Liver (tissue), 9 donors: ENCODE results near the gene CSHL1. TPM values are rescaled to one million over a fixed set of nuclear protein-coding genes. Genes with fewer than 3 reads are reported as not detected.

Experiments used
- DNase-seq: peaks from one replicate; pipeline ENCODE4 v3.0.0-alpha.2; 2017; ENCODE audit warnings: low spot score
- H3K27ac ChIP-seq, 2 donors: one replicate each; pipeline ENCODE4 v1.7.0; 2013; ENCODE audit warnings: inconsistent platforms in 2 of 2, low read length in 2 of 2, control low read depth in 1 of 2, low read depth in 1 of 2, mild to moderate bottlenecking in 1 of 2
- H3K27me3 ChIP-seq, 4 donors: one replicate each; pipeline versions ENCODE4 v1.6.1 to v1.7.0; 2013; ENCODE audit warnings: low read length in 3 of 4, inconsistent platforms in 1 of 4, mild to moderate bottlenecking in 1 of 4, moderate library complexity in 1 of 4; ENCODE audit not compliant: control insufficient read depth in 4 of 4, insufficient read depth in 4 of 4
- H3K36me3 ChIP-seq, 4 donors: one replicate each; pipeline versions ENCODE4 v1.6.1 to v1.7.0; 2013; ENCODE audit warnings: low read length in 3 of 4, mild to moderate bottlenecking in 3 of 4, low read depth in 1 of 4, moderate library complexity in 1 of 4; ENCODE audit not compliant: control insufficient read depth in 4 of 4, insufficient read depth in 3 of 4
- H3K4me1 ChIP-seq, 4 donors: one replicate each; pipeline versions ENCODE4 v1.6.1 to v1.7.0; 2013; ENCODE audit warnings: low read length in 3 of 4, mild to moderate bottlenecking in 3 of 4, moderate library complexity in 1 of 4; ENCODE audit not compliant: control insufficient read depth in 4 of 4, insufficient read depth in 4 of 4
- H3K4me3 ChIP-seq, 3 donors: one replicate each; pipeline versions ENCODE4 v1.6.1 to v1.7.0; 2013; ENCODE audit warnings: low read length in 3 of 3, control low read depth in 1 of 3, low read depth in 1 of 3, mild to moderate bottlenecking in 1 of 3
- H3K9ac ChIP-seq, 2 donors: one replicate each; pipeline ENCODE4 v1.7.0; 2013; ENCODE audit warnings: low read length in 2 of 2, mild to moderate bottlenecking in 2 of 2, moderate library complexity in 2 of 2, control low read depth in 1 of 2, low read depth in 1 of 2
- H3K9me3 ChIP-seq, 4 donors: one replicate each; pipeline versions ENCODE4 v1.6.1 to v1.7.0; 2013; ENCODE audit warnings: low read length in 3 of 4; ENCODE audit not compliant: control insufficient read depth in 4 of 4
- EGR1 ChIP-seq, 2 donors: IDR thresholded peaks; 2 replicates each; pipeline ENCODE4 v1.6.1; 2016 to 2018; ENCODE audit warnings: antibody characterized with exemption in 2 of 2, low read depth in 2 of 2
- FOXA1 ChIP-seq: IDR thresholded peaks from 2 replicates; pipeline ENCODE4 v1.6.1; 2016; ENCODE audit warnings: antibody characterized with exemption
- FOXA2 ChIP-seq: IDR thresholded peaks from 2 replicates; pipeline ENCODE4 v1.6.1; 2016; ENCODE audit warnings: antibody characterized with exemption
- HNF4G ChIP-seq: IDR thresholded peaks from 2 replicates; pipeline ENCODE4 v1.6.1; 2016; ENCODE audit warnings: antibody characterized with exemption
- JUND ChIP-seq, 2 donors: IDR thresholded peaks; 2 replicates each; pipeline ENCODE4 v1.6.1; 2016; ENCODE audit warnings: antibody characterized with exemption in 2 of 2
- RAD21 ChIP-seq, 2 donors: IDR thresholded peaks; 2 replicates each; pipeline ENCODE4 v1.6.1; 2016; ENCODE audit warnings: antibody characterized with exemption in 2 of 2, mild to moderate bottlenecking in 2 of 2
- REST ChIP-seq: IDR thresholded peaks from 2 replicates; pipeline ENCODE4 v1.6.1; 2016; ENCODE audit warnings: antibody characterized with exemption, mild to moderate bottlenecking
- RXRA ChIP-seq, 2 donors: IDR thresholded peaks; 2 replicates each; pipeline ENCODE4 v1.6.1; 2017 to 2018; ENCODE audit warnings: antibody characterized with exemption in 2 of 2, mild to moderate bottlenecking in 1 of 2
- YY1 ChIP-seq: IDR thresholded peaks from 2 replicates; pipeline ENCODE4 v1.6.1; 2016; ENCODE audit warnings: antibody characterized with exemption, mild to moderate bottlenecking
- WGBS: extraction: QIAGEN DNeasy Blood & Tissue Kit; methylation state at CpG from one replicate; pipeline ENCODE4 v1.1.7; 2013; 5-methylcytosine and 5-hydroxymethylcytosine counted together
- polyA plus RNA-seq, 2 donors: library from polyadenylated mRNA; stranded (reverse) in 1 of 2; unstranded in 1 of 2; fragments of 200-250 nt in 1 of 2; fragments of >200 nt in 1 of 2; fragmentation: Nextera tagmentation in 1 of 2; extraction: Ambion mirVana in 1 of 2; gene quantifications; one replicate each; pipeline versions ENCODE4 v1.2.1 to v1.2.3, GENCODE V29; 2013 to 2015
- total RNA-seq, 2 donors: library from RNA; depleted of rRNA; stranded (reverse); fragments of >200 nt; gene quantifications; one replicate each; pipeline ENCODE4 v1.2.3, GENCODE V29; 2014
- donor health status: healthy.
- donor health status: healthy.
- donor health status: healthy.
- donor health status: healthy.
- donor health status: healthy.

CSHL1 gene
- total and polyA plus RNA-seq, 4 donors: not detected

- no peaks in the 10 kb centered on the region for H3K27me3 ChIP-seq
- no peak overlapping the region for H3K9ac ChIP-seq
- no peaks in the 10 kb centered on the region for H3K36me3 ChIP-seq
- H3K4me3 ChIP-seq: no peak overlapping the region
- H3K9me3 ChIP-seq: no peaks in the 10 kb centered on the region
- WGBS: 92% methylated on average over 4 of the region's 4 CpGs
- no peak overlapping the region for H3K27ac ChIP-seq
- TF ChIP-seq YY1: no peak
- DNase-seq: no peak
- H3K4me1 ChIP-seq: no peaks in the 10 kb centered on the region
Observed at GRCh38 chr17:63955791-63956190, 44.7 kb upstream of the CSHL1 start.

- Histone ChIP-seq H3K27me3 (no peaks in the 10 kb centered on the region), H3K4me3 (no peak overlapping the region), H3K9ac (no peak overlapping the region), H3K4me1 (no peaks in the 10 kb centered on the region), H3K27ac (no peak overlapping the region), H3K36me3 (no peaks in the 10 kb centered on the region), H3K9me3 (no peaks in the 10 kb centered on the region)
- DNase-seq: no peak
- WGBS: 81% methylated on average over 11 of the region's 11 CpGs
- no peak for TF ChIP-seq EGR1 (IDR thresholded peaks at IDR 0.05; ENCODE audit: low read depth in 2 of 2)
- no peak for TF ChIP-seq REST
- TF ChIP-seq FOXA2: no peak
- TF ChIP-seq HNF4G: no peak
- no peak for TF ChIP-seq RAD21 (IDR thresholded peaks at IDR 0.05)
Observed at GRCh38 chr17:63955232-63955631, 44.2 kb upstream of the CSHL1 start.

GRCh38 chr17:63954402-63955063 is 43.5 kb upstream of the CSHL1 start:
- WGBS: 65% methylated on average over 11 of the region's 11 CpGs
- no peaks in the 10 kb centered on the region for H3K36me3 ChIP-seq
- H3K27ac ChIP-seq: no peak overlapping the region
- no peak overlapping the region for H3K4me3 ChIP-seq
- H3K27me3 ChIP-seq: no peaks in the 10 kb centered on the region
- TF ChIP-seq JUND (IDR thresholded peaks at IDR 0.05): no peak
- TF ChIP-seq FOXA1: no peak
- no peak for TF ChIP-seq RXRA (IDR thresholded peaks at IDR 0.05)
- TF ChIP-seq HNF4G: no peak
- H3K9ac ChIP-seq: no peak overlapping the region
- no peaks in the 10 kb centered on the region for H3K9me3 ChIP-seq
- DNase-seq: no peak
- no peaks in the 10 kb centered on the region for H3K4me1 ChIP-seq
